Superior temporal gyrus (tissue), 1 donor: ENCODE data around the gene TGM3.

ENCODE experiments used
- DNase-seq: peaks from one replicate; pipeline ENCODE4 v3.0.0-alpha.2; 2016; ENCODE audit errors: extremely low spot score

The TGM3 gene

GRCh38 chr20:2307136-2307535 is 11.3 kb downstream of the TGM3 start:
- no peak for DNase-seq

- DNase-seq, result no peak
Observed at GRCh38 chr20:2311329-2311728, 15.5 kb downstream of the TGM3 start.

- no peak for DNase-seq
Observed at GRCh38 chr20:2312876-2313275, 17.1 kb downstream of the TGM3 start.

GRCh38 chr20:2313316-2313715 is 17.5 kb downstream of the TGM3 start:
- DNase-seq, result no peak

GRCh38 chr20:2314759-2315439 is 19.1 kb downstream of the TGM3 start:
- DNase-seq, result no peak

- DNase-seq, result no peak
Observed at GRCh38 chr20:2315440-2315778, 19.6 kb downstream of the TGM3 start.

- DNase-seq, result no peak
Observed at GRCh38 chr20:2316847-2317495, 21.2 kb downstream of the TGM3 start.

GRCh38 chr20:2320813-2321658 is 25.2 kb downstream of the TGM3 start:
- no peak for DNase-seq

GRCh38 chr20:2323051-2323450 is 27.2 kb downstream of the TGM3 start:
- DNase-seq, result no peak

GRCh38 chr20:2326046-2326445 is 30.2 kb downstream of the TGM3 start:
- no peak for DNase-seq

- no peak for DNase-seq
Observed at GRCh38 chr20:2327620-2328555, 32.1 kb downstream of the TGM3 start.

GRCh38 chr20:2329286-2329685 is 33.5 kb downstream of the TGM3 start:
- no peak for DNase-seq

- DNase-seq, result no peak
Observed at GRCh38 chr20:2330090-2330695, 34.4 kb downstream of the TGM3 start.

- no peak for DNase-seq
Observed at GRCh38 chr20:2331106-2331505, 35.3 kb downstream of the TGM3 start.

GRCh38 chr20:2331901-2332565 is 36.2 kb downstream of the TGM3 start:
- DNase-seq, result no peak

GRCh38 chr20:2332711-2333110 is 36.9 kb downstream of the TGM3 start:
- no peak for DNase-seq

GRCh38 chr20:2333821-2334220 is 38.0 kb downstream of the TGM3 start:
- no peak for DNase-seq

- DNase-seq, result no peak
Observed at GRCh38 chr20:2335096-2335870, 39.5 kb downstream of the TGM3 start.

- no peak for DNase-seq
Observed at GRCh38 chr20:2336471-2336870, 40.7 kb downstream of the TGM3 start.

- no peak for DNase-seq
Observed at GRCh38 chr20:2337142-2337541, 41.3 kb downstream of the TGM3 start.
